AG04450 (cell line): ENCODE measurements around the gene NTRK2. TPM values are rescaled to one million over a fixed set of nuclear protein-coding genes. Genes with fewer than 3 reads are reported as not detected.

Source experiments
- CTCF ChIA-PET: fragments of 300-600, 350-600 bp; formaldehyde crosslinking; extraction: SDS; loops from one replicate; lab custom pipeline; 2022; ENCODE audit warnings: antibody characterized with exemption, inconsistent platforms; lab: Charles Lee
- POLR2A ChIA-PET: fragments of 350-600 bp; formaldehyde crosslinking; extraction: SDS; loops from one replicate; lab custom pipeline; 2021; ENCODE audit warnings: antibody characterized with exemption, inconsistent platforms; lab: Yijun Ruan, JAX
- DNase-seq: peaks from one replicate; pipeline ENCODE4 v3.0.0-alpha.2; 2011; ENCODE audit warnings: low read depth, low spot score
- H3K27ac ChIP-seq: one replicate; pipeline ENCODE4 v1.5.1; 2012; ENCODE audit warnings: low read depth, low read length, control low read depth
- H3K27me3 ChIP-seq: one replicate; pipeline ENCODE4 v1.6.0; 2012; ENCODE audit warnings: low read length; ENCODE audit not compliant: control insufficient read depth, insufficient read depth
- H3K4me3 ChIP-seq: 2 replicates; pipeline ENCODE4 v1.5.1; 2011; ENCODE audit warnings: mild to moderate bottlenecking, low read depth, low read length, control low read depth
- H3K9me3 ChIP-seq: 2 replicates; pipeline ENCODE4 v1.5.1; 2012; ENCODE audit warnings: low read length; ENCODE audit not compliant: control insufficient read depth, insufficient read depth
- polyA plus RNA-seq: library from polyadenylated mRNA; depleted of rRNA; stranded (reverse); fragments of >200 nt; gene quantifications from 2 replicates; pipeline ENCODE4 v1.2.3, GENCODE V29; 2011
- TF ChIP-seq, protein P1 (sequence below): IDR thresholded peaks from 2 replicates; pipeline ENCODE4 v1.5.1; 2011; ENCODE audit warnings: low read depth, low read length, control low read depth, inconsistent platforms

The NTRK2 gene
- polyA plus RNA-seq, 1 experiment = not detected

GRCh38 chr9:84851935-84852585 is 182.5 kb downstream of the NTRK2 start:
- ChIA-PET POLR2A (no interaction called here), CTCF (no interaction called here)
- Histone ChIP-seq H3K9me3 (peaks cover 2% of the 10 kb centered on the region; the same call in 1 of the 2 replicates), H3K27me3 (no peaks in the 10 kb centered on the region), H3K27ac (no peak overlapping the region), H3K4me3 (no peak overlapping the region)
- no peak for DNase-seq
- TF ChIP-seq, protein P1, sequence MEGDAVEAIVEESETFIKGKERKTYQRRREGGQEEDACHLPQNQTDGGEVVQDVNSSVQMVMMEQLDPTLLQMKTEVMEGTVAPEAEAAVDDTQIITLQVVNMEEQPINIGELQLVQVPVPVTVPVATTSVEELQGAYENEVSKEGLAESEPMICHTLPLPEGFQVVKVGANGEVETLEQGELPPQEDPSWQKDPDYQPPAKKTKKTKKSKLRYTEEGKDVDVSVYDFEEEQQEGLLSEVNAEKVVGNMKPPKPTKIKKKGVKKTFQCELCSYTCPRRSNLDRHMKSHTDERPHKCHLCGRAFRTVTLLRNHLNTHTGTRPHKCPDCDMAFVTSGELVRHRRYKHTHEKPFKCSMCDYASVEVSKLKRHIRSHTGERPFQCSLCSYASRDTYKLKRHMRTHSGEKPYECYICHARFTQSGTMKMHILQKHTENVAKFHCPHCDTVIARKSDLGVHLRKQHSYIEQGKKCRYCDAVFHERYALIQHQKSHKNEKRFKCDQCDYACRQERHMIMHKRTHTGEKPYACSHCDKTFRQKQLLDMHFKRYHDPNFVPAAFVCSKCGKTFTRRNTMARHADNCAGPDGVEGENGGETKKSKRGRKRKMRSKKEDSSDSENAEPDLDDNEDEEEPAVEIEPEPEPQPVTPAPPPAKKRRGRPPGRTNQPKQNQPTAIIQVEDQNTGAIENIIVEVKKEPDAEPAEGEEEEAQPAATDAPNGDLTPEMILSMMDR = no peak

GRCh38 chr9:84852617-84853301 is 183.2 kb downstream of the NTRK2 start:
- H3K27me3 ChIP-seq = no peaks in the 10 kb centered on the region
- TF ChIP-seq, protein P1 = no peak
- peaks cover 2% of the 10 kb centered on the region; the same call in 1 of the 2 replicates for H3K9me3 ChIP-seq
- H3K4me3 ChIP-seq = no peak overlapping the region
- no peak overlapping the region for H3K27ac ChIP-seq
- ChIA-PET CTCF (no interaction called here), POLR2A (no interaction called here)
- DNase-seq = no peak

DNA sequence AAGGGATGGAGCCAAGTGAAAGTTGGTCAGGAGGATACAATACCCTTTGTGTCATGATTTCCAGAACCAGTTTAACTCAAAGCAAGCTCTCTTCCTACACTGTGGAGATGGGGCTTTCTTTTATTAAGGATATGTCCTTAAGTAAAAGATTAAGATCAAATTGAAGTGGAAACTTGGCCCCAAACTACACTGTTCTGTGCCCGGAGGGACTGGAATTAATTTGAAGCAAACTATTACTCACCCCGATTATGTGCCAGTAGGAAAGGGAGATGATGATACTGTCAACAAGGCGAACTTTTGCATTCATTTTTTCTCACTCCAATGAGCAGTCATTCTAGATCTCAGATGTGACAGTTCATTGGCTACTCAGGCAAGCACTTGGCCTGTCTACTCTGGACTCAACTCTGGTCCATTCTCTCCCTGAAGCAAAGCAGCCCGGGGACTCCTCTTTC is 186.7 kb downstream of the NTRK2 start:
- TF ChIP-seq, protein P1 = no peak
- Histone ChIP-seq H3K9me3 (peaks cover 3% of the 10 kb centered on the region; the same call in 1 of the 2 replicates), H3K27ac (no peak overlapping the region), H3K27me3 (no peaks in the 10 kb centered on the region), H3K4me3 (no peak overlapping the region)
- POLR2A ChIA-PET = no interaction called here
- no peak for DNase-seq
- CTCF ChIA-PET = no interaction called here

DNA sequence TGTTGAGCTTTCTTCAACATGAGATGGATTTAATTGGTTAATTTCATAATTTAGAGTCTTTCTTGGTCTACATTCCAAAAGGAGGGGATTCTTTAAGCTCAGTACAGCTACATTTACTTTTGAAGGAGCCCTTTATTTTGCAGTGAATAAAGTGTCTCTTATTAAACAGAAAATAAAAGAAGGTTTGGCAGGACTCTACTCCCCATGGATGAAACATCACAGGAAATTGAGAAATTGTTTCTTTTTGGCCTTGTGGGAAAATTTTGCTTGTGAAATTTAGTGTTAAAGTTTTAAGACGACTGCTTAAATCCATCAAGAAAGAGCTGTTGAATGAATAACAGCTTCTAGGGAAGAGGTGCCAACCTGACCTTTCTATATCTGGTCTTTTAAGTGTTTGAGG is 187.7 kb downstream of the NTRK2 start:
- POLR2A ChIA-PET = no interaction called here
- no peak overlapping the region for H3K4me3 ChIP-seq
- CTCF ChIA-PET = no interaction called here
- no peak overlapping the region for H3K27ac ChIP-seq
- no peaks in the 10 kb centered on the region for H3K27me3 ChIP-seq
- no peak for DNase-seq
- TF ChIP-seq, protein P1 = no peak
- H3K9me3 ChIP-seq = peaks cover 3% of the 10 kb centered on the region; the same call in 1 of the 2 replicates

GRCh38 chr9:84858364-84858763 is 188.8 kb downstream of the NTRK2 start:
- Histone ChIP-seq H3K27me3 (no peaks in the 10 kb centered on the region), H3K27ac (no peak overlapping the region), H3K4me3 (no peak overlapping the region), H3K9me3 (peaks cover 3% of the 10 kb centered on the region; the same call in 1 of the 2 replicates)
- TF ChIP-seq, protein P1 = no peak
- POLR2A ChIA-PET = no interaction called here
- CTCF ChIA-PET = no interaction called here
- DNase-seq = no peak
